Ascending aorta (tissue), 2 donors: ENCODE results near the gene PDS5B. TPM values are rescaled to one million over a fixed set of nuclear protein-coding genes. Genes with fewer than 3 reads are reported as not detected.

ENCODE experiments used
- DNase-seq, 2 donors: peaks; one replicate each; pipeline ENCODE4 v3.0.0-alpha.2; 2019; ENCODE audit warnings: low spot score in 2 of 2
- H3K27ac ChIP-seq, 2 donors: fragments of 200-600 bp; sonication (generic); one replicate each; pipeline ENCODE4 v1.5.1; 2016 to 2017; ENCODE audit warnings: mild to moderate bottlenecking in 1 of 2
- H3K27me3 ChIP-seq: fragments of 200-600 bp; sonication (generic); one replicate; pipeline ENCODE4 v1.5.1; 2017
- H3K36me3 ChIP-seq, 2 donors: fragments of 200-600 bp; sonication (generic); one replicate each; pipeline ENCODE4 v1.5.1; 2016
- H3K4me1 ChIP-seq, 2 donors: fragments of 200-600 bp; sonication (generic); one replicate each; pipeline ENCODE4 v1.5.1; 2016 to 2017; ENCODE audit warnings: mild to moderate bottlenecking in 1 of 2
- H3K4me3 ChIP-seq, 2 donors: fragments of 200-600 bp; sonication (generic); one replicate each; pipeline ENCODE4 v1.5.1; 2016 to 2017; ENCODE audit warnings: mild to moderate bottlenecking in 1 of 2
- H3K9me3 ChIP-seq, 2 donors: fragments of 200-600 bp; sonication (generic); one replicate each; pipeline ENCODE4 v1.5.1; 2016
- CTCF ChIP-seq, 3 experiments: fragments of 200-600 bp in 2 of 3; fragments of 450-650 bp in 1 of 3; sonication (generic) in 2 of 3; IDR thresholded peaks; one replicate each; pipeline ENCODE4 v1.5.1; 2016 to 2019; ENCODE audit warnings: antibody characterized with exemption in 3 of 3, mild to moderate bottlenecking in 1 of 3, moderate library complexity in 1 of 3
- intact Hi-C: fragments of 100-400 bp; cut with DNase I; formaldehyde crosslinking; loops from one replicate; pipeline ENCODE4 v1.15.1; 2023
- total RNA-seq: library from RNA; depleted of rRNA; stranded (reverse); fragments of >200 nt; gene quantifications from one replicate; pipeline ENCODE4 v1.1.0, GENCODE V29; 2016

The PDS5B gene
- total RNA-seq, 1 donor from 2014 or later: 31.0 TPM

DNA sequence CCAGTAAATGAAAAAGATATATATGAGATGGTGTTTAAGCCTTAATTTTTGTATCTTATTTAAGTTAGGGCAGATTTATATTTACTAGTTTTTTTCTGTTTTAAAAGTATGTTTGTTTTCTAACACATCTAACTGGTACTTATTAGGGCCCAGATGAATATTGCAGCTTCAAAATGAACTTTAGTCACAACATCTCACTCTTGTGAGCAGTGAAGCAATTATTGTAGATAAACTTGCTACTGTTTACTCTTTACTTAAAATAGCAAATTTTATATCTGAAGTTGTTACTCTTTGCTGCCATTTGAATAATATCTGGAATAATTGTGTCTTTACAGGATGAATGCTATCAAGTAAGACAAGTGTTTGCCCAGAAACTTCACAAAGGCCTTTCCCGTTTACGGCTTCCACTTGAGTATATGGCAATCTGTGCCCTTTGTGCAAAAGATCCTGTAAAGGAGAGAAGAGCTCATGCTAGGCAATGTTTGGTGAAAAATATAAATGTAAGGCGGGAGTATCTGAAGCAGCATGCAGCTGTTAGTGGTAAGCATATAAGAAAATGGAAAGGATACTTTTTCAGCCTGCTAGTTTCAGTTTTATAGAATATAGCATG is 166.8 kb downstream of the PDS5B start:
- H3K27me3 ChIP-seq: no peaks in the 10 kb centered on the region
- H3K27ac ChIP-seq: no peak overlapping the region
- intact Hi-C loops: no loop called here
- H3K9me3 ChIP-seq: no peaks in the 10 kb centered on the region
- H3K36me3 ChIP-seq: peaks cover 4 to 6% of the 10 kb centered on the region in 2 donors
- no peak for DNase-seq
- H3K4me3 ChIP-seq: no peak overlapping the region
- no peaks in the 10 kb centered on the region for H3K4me1 ChIP-seq
- TF ChIP-seq CTCF (IDR thresholded peaks at IDR 0.05): no peak

GRCh38 chr13:32754179-32754578 is 167.9 kb downstream of the PDS5B start:
- H3K9me3 ChIP-seq: no peaks in the 10 kb centered on the region
- no peaks in the 10 kb centered on the region for H3K4me1 ChIP-seq
- TF ChIP-seq CTCF (IDR thresholded peaks at IDR 0.05): no peak
- H3K4me3 ChIP-seq: no peak overlapping the region
- no peaks in the 10 kb centered on the region for H3K27me3 ChIP-seq
- intact Hi-C loops: no loop called here
- DNase-seq: no peak
- peaks cover 5 to 17% of the 10 kb centered on the region in 2 donors for H3K36me3 ChIP-seq
- no peak overlapping the region for H3K27ac ChIP-seq

DNA sequence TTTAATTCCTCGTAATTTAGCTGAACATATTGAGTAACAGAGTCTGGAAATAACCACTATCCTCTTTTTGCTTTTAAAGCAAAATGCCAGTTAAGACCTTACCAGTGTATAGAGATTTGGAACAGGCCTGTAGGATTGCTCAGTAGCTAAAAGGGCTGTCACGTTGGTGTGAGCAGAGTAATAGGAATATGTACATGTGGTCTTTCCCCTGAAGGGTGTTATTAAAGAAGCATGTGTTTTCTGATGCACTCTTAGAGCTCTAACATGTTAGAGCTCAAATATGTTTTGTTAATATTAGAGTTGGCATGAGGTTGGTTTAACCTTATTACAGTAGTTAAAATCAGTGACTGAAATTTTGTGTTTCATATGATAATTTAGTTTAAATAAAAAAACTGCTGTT is 172.9 kb downstream of the PDS5B start:
- Histone ChIP-seq H3K27ac (no peak overlapping the region), H3K36me3 (peaks cover 9 to 44% of the 10 kb centered on the region in 2 donors), H3K27me3 (no peaks in the 10 kb centered on the region), H3K4me1 (no peaks in the 10 kb centered on the region), H3K4me3 (no peak overlapping the region), H3K9me3 (no peaks in the 10 kb centered on the region)
- no peak for DNase-seq
- intact Hi-C loops: no loop called here
- no peak for TF ChIP-seq CTCF (IDR thresholded peaks at IDR 0.05)

- Histone ChIP-seq H3K27ac (no peak overlapping the region), H3K27me3 (no peaks in the 10 kb centered on the region), H3K9me3 (no peaks in the 10 kb centered on the region), H3K36me3 (peaks cover 11 to 50% of the 10 kb centered on the region in 2 donors), H3K4me3 (no peak overlapping the region), H3K4me1 (no peaks in the 10 kb centered on the region)
- intact Hi-C loops: no loop called here
- DNase-seq: no peak
- no peak for TF ChIP-seq CTCF (IDR thresholded peaks at IDR 0.05)
Measured at GRCh38 chr13:32761472-32761871, 175.2 kb downstream of the PDS5B start.

- Histone ChIP-seq H3K4me3 (no peak overlapping the region), H3K36me3 (peaks cover 6 to 16% of the 10 kb centered on the region in 2 donors), H3K4me1 (no peaks in the 10 kb centered on the region), H3K9me3 (no peaks in the 10 kb centered on the region), H3K27ac (no peak overlapping the region), H3K27me3 (no peaks in the 10 kb centered on the region)
- no peak for DNase-seq
- TF ChIP-seq CTCF (IDR thresholded peaks at IDR 0.05): no peak
- intact Hi-C loops: no loop called here
Measured at GRCh38 chr13:32779119-32779518, 192.9 kb downstream of the PDS5B start.

DNA sequence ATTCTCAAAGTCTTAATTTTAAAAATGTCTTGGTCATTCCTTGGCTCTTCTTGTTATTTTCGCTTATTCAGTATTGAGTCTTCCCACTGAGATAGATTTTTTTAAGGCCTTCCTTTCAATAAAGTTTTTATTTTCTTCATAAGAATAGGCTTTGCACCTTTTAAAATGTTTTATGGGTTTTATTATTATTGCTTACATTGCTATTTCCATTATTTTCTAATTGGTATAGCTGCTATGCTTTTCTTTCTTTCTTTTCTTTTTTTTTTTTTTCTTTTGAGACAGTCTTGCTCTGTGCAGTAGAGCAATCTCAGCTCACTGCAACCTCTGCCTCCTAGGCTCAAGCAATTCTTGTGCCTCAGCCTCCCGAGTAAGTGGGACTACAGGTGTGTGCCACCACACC is 195.7 kb downstream of the PDS5B start:
- Histone ChIP-seq H3K4me1 (no peaks in the 10 kb centered on the region), H3K9me3 (no peaks in the 10 kb centered on the region), H3K36me3 (peaks cover 0 to 16% of the 10 kb centered on the region in 2 donors), H3K27ac (no peak overlapping the region), H3K27me3 (no peaks in the 10 kb centered on the region), H3K4me3 (no peak overlapping the region)
- no peak for DNase-seq
- intact Hi-C loops: no loop called here
- TF ChIP-seq CTCF (IDR thresholded peaks at IDR 0.05): no peak
